ENCODE measurements around the gene MBNL2. TPM values are rescaled to one million over a fixed set of nuclear protein-coding genes. Genes with fewer than 3 reads are reported as not detected.

MBNL2 gene
- polyA plus RNA-seq, 1 experiment, result 44.0 TPM

DNA sequence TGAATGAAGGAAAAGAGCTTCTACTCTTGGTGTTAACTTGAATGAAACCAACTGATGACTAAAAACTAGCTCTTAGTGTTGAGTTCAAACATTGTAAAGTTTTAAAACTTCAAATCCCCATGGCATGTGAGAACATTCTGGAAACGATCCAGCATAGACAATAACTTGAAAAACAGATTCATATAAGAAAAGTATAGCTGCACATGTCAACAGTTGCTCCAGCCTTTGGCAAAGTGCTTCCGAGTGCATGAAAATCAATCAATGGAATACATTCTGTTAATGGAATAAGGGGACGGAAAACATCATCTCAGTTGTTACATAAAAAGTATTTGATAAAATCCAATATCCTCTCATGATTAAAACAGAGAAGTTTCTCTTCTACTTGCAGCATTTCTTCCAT lies 89.8 kb downstream of the MBNL2 start:
- no peak for TF ChIP-seq CTCF (IDR thresholded peaks at IDR 0.05; ENCODE audit: low read depth, low read length)
- Histone ChIP-seq H3K9me3 (ENCODE audit: control insufficient read depth, insufficient read depth, low read length) (no peaks in the 10 kb centered on the region), H3K27ac (ENCODE audit: low read depth, low read length) (no peak overlapping the region), H3K27me3 (ENCODE audit: control insufficient read depth, insufficient read depth, low read length) (no peaks in the 10 kb centered on the region), H3K4me3 (ENCODE audit: low read depth, low read length) (no peak overlapping the region)
- POLR2A ChIA-PET, result no interaction called here
- DNase-seq (ENCODE audit: low read depth, low spot score), result no peak
- CTCF ChIA-PET, result interaction anchor here (0.6 kb wide), 1 partner anchor 1397 kb away, joined by 3 read pairs; no protein-coding TSS in a partner anchor

DNA sequence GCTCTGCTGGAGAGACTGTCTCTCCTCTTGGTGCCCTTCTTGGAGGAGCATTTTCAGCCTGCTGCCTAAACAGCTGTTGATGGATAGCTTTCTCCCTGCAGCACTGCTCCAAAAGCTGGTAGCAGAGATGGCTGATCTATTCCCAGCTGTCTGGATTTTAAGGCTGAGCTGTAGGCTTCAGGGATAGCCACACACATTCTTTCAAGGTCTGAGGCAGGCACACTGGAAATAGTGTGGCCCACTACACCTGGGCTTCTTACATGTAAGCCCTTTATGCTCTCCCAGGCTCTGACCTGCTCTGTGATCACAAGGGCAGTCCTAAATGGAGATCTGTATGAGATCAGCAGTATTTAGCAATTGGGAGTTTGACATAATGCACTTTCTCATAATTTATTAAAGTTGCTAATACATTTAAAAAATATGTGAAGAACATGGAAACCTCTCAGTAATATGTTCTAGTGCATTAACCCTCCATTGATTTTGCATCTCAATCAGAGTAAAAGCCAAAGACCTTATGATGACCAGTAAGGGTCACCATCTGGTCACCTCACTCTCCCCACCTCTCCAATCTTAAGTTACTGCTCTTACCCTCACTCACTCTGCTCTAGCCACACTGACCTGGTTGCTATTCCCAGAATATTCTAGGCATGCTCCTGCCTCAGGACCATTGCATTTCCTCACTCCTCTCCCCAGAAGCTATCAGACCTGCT lies 91.6 kb downstream of the MBNL2 start:
- no peak for DNase-seq (ENCODE audit: low read depth, low spot score)
- Histone ChIP-seq H3K4me3 (ENCODE audit: low read depth, low read length) (no peak overlapping the region), H3K9me3 (ENCODE audit: control insufficient read depth, insufficient read depth, low read length) (no peaks in the 10 kb centered on the region), H3K27ac (ENCODE audit: low read depth, low read length) (no peak overlapping the region), H3K27me3 (ENCODE audit: control insufficient read depth, insufficient read depth, low read length) (no peaks in the 10 kb centered on the region)
- CTCF ChIA-PET, result interaction anchor here (2.0 kb wide), 1 partner anchor 204 kb away, joined by 11 read pairs; no protein-coding TSS in a partner anchor
- POLR2A ChIA-PET, result no interaction called here
- no peak for TF ChIP-seq CTCF (IDR thresholded peaks at IDR 0.05; ENCODE audit: low read depth, low read length)

GRCh38 chr13:97316390-97316789 lies 94.3 kb downstream of the MBNL2 start:
- H3K27ac ChIP-seq (ENCODE audit: low read depth, low read length), result no peak overlapping the region
- ChIA-PET CTCF (no interaction called here), POLR2A (no interaction called here)
- no peak overlapping the region for H3K4me3 ChIP-seq (ENCODE audit: low read depth, low read length)
- TF ChIP-seq CTCF (IDR thresholded peaks at IDR 0.05; ENCODE audit: low read depth, low read length), result no peak
- DNase-seq (ENCODE audit: low read depth, low spot score), result no peak
- H3K27me3 ChIP-seq (ENCODE audit: control insufficient read depth, insufficient read depth, low read length), result no peaks in the 10 kb centered on the region
- H3K9me3 ChIP-seq (ENCODE audit: control insufficient read depth, insufficient read depth, low read length), result no peaks in the 10 kb centered on the region

DNA sequence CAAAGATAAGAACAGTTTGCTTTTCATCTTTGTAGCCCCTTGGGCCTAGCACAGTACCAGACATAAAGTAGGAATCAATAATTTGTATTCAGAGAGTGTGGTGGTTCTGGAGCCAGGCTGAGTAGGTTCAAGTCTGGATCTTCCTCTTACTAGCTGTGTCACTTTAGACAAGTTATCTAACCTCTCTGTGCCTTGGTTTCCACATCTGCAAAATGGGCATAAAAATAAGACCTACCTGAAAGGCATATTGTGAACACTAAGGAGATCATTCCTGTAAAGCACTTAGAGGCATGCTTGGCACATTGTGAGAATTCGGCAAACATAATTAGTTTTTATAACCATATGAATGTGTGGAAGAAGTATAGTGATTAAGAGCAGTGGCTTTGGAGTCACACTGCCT lies 95.8 kb downstream of the MBNL2 start:
- ChIA-PET CTCF (interaction anchor here (0.7 to 1.5 kb wide), 3 partner anchors 8 to 17 kb away, joined by 3 read pairs; no protein-coding TSS in a partner anchor), POLR2A (no interaction called here)
- Histone ChIP-seq H3K27ac (ENCODE audit: low read depth, low read length) (no peak overlapping the region), H3K9me3 (ENCODE audit: control insufficient read depth, insufficient read depth, low read length) (no peaks in the 10 kb centered on the region), H3K27me3 (ENCODE audit: control insufficient read depth, insufficient read depth, low read length) (no peaks in the 10 kb centered on the region), H3K4me3 (ENCODE audit: low read depth, low read length) (no peak overlapping the region)
- no peak for TF ChIP-seq CTCF (IDR thresholded peaks at IDR 0.05; ENCODE audit: low read depth, low read length)
- no peak for DNase-seq (ENCODE audit: low read depth, low spot score)

GRCh38 chr13:97318532-97318931 lies 96.4 kb downstream of the MBNL2 start:
- Histone ChIP-seq H3K4me3 (ENCODE audit: low read depth, low read length) (no peak overlapping the region), H3K27me3 (ENCODE audit: control insufficient read depth, insufficient read depth, low read length) (no peaks in the 10 kb centered on the region), H3K27ac (ENCODE audit: low read depth, low read length) (peak overlapping the region; percentile 60), H3K9me3 (ENCODE audit: control insufficient read depth, insufficient read depth, low read length) (no peaks in the 10 kb centered on the region)
- CTCF ChIA-PET, result interaction anchor here (0.7 to 1.5 kb wide), 2 partner anchors 8 to 17 kb away, joined by 3 read pairs; no protein-coding TSS in a partner anchor
- no peak for DNase-seq (ENCODE audit: low read depth, low spot score)
- no peak for TF ChIP-seq CTCF (IDR thresholded peaks at IDR 0.05; ENCODE audit: low read depth, low read length)
- POLR2A ChIA-PET, result no interaction called here
